Measurements from ENCODE around the gene C15orf39.

DNA sequence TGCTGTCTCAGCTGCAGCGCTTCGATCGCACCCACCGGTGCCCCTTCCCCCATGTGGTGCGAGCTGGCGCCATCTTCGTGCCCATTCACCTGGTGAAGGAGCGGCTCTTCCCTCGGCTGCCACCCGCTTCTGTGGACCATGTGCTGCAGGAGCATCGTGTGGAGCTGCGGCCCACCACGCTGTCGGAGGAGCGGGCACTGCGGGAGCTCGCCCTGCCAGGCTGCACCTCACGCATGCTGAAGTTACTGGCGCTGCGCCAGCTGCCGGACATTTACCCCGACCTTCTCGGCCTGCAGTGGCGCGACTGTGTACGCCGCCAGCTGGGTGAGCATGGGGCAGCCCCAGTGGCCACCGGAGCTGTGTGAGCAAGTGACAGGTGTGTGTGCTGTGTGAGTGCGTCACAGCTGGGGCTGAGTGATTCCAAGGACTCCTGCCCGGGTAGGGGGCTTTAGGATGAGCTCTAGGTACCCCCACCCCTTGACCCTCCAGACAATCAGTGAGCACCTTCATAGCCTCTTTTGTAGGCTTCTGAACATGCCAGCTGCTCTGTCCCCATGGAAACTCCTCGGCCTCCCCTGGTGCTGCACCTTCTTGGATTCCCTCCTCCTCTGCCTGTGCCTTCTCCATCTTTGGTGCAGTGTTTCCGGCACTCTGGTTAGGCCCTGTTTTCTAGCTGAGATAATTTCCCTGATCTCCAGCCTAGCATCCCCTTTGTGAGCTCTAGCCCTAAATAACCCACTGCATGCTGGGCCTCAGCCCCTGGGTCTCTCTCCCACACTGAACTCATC is 7.0 kb downstream of the C15orf39 start:
- TF ChIP-seq, protein P1, sequence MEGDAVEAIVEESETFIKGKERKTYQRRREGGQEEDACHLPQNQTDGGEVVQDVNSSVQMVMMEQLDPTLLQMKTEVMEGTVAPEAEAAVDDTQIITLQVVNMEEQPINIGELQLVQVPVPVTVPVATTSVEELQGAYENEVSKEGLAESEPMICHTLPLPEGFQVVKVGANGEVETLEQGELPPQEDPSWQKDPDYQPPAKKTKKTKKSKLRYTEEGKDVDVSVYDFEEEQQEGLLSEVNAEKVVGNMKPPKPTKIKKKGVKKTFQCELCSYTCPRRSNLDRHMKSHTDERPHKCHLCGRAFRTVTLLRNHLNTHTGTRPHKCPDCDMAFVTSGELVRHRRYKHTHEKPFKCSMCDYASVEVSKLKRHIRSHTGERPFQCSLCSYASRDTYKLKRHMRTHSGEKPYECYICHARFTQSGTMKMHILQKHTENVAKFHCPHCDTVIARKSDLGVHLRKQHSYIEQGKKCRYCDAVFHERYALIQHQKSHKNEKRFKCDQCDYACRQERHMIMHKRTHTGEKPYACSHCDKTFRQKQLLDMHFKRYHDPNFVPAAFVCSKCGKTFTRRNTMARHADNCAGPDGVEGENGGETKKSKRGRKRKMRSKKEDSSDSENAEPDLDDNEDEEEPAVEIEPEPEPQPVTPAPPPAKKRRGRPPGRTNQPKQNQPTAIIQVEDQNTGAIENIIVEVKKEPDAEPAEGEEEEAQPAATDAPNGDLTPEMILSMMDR (conservative IDR thresholded peaks at IDR 0.05; ENCODE audit: low read depth, low read length): no peak
- no peak for TF ChIP-seq EZH2 (IDR thresholded peaks at IDR 0.05; ENCODE audit: borderline replicate concordance, low read depth, low read length, poor library complexity, severe bottlenecking)
